ENCODE measurements around the gene WASL. TPM values are rescaled to one million over a fixed set of nuclear protein-coding genes. Genes with fewer than 3 reads are reported as not detected.
"Not testable (repeated sequence)": the region's sequence is repeated elsewhere in the genome, so short reads cannot be mapped to it uniquely, and the experiment has no call there.

Gene WASL
- total RNA-seq, 2 experiments from 2014 or later = 5.8 to 5.9 TPM

DNA sequence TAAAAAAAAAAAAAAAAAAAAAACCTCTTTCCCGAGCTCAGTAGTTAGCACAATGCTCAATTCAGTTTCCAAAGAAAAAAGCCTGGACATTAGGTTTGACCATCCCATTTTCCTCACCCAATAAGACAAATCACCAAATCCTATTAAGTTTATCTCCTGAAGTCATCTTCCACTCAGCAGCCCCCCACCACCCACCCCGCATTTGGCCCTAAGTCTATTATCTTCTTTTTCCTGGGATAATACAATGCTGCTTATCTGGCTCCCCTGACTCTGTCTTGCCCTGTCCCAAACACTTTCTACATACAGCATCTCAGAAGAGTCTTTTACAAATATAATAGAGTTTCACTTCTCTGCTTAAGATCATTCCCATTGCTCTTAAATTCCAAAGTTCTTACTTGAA lies 110.9 kb downstream of the WASL start:
- no peak overlapping the region for H3K27ac Mint-ChIP-seq
- DNase-seq (no peak), ATAC-seq (no peak)
- H3K4me1 Mint-ChIP-seq (ENCODE audit: low read depth) = no peaks in the 10 kb centered on the region
- H3K9me3 Mint-ChIP-seq = no peaks in the 10 kb centered on the region
- ChIA-PET CTCF (interaction anchor here (1.4 to 2.1 kb wide), 3 partner anchors 14 to 160 kb away, joined by 3 to 14 read pairs (median 9); no protein-coding TSS in a partner anchor), POLR2A (no interaction called here)
- no peaks in the 10 kb centered on the region for H3K36me3 Mint-ChIP-seq (ENCODE audit: low read depth)
- peaks cover 20% of the 10 kb centered on the region for H3K27me3 Mint-ChIP-seq
- TF ChIP-seq, protein P1, sequence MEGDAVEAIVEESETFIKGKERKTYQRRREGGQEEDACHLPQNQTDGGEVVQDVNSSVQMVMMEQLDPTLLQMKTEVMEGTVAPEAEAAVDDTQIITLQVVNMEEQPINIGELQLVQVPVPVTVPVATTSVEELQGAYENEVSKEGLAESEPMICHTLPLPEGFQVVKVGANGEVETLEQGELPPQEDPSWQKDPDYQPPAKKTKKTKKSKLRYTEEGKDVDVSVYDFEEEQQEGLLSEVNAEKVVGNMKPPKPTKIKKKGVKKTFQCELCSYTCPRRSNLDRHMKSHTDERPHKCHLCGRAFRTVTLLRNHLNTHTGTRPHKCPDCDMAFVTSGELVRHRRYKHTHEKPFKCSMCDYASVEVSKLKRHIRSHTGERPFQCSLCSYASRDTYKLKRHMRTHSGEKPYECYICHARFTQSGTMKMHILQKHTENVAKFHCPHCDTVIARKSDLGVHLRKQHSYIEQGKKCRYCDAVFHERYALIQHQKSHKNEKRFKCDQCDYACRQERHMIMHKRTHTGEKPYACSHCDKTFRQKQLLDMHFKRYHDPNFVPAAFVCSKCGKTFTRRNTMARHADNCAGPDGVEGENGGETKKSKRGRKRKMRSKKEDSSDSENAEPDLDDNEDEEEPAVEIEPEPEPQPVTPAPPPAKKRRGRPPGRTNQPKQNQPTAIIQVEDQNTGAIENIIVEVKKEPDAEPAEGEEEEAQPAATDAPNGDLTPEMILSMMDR (IDR thresholded peaks at IDR 0.05) = no peak
- intact Hi-C loops (cut with micrococcal nuclease) = no loop called here
- H3K4me3 Mint-ChIP-seq = no peak overlapping the region

DNA sequence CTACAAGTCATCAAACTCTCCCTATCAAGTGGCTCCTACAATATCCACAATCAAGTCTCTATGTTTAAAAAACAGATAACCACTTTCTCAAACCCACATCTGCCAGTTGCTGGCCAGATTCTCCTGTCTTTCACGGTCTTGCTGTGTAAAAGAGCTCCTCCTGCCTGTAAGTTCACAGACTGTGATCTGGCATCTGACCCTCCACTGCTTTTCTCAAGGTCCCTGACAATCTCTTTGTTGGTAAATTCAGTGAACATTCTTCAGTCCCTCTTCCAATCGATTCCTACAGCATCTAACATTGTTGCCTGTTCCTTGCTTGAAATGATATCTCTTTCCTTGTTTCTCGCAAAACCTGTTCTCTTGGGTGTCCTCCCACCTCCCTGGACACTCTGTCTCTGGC lies 111.6 kb downstream of the WASL start:
- H3K27ac Mint-ChIP-seq = no peak overlapping the region
- ATAC-seq = no peak
- intact Hi-C loops (cut with micrococcal nuclease) = no loop called here
- no peak overlapping the region for H3K4me3 Mint-ChIP-seq
- POLR2A ChIA-PET = no interaction called here
- CTCF ChIA-PET = interaction anchor here (1.3 to 2.1 kb wide), 4 partner anchors 13 to 161 kb away, joined by 3 to 14 read pairs (median 6); no protein-coding TSS in a partner anchor
- H3K9me3 Mint-ChIP-seq = no peaks in the 10 kb centered on the region
- TF ChIP-seq, protein P1 (IDR thresholded peaks at IDR 0.05) = no peak
- H3K4me1 Mint-ChIP-seq (ENCODE audit: low read depth) = no peaks in the 10 kb centered on the region
- no peak for DNase-seq
- H3K36me3 Mint-ChIP-seq (ENCODE audit: low read depth) = no peaks in the 10 kb centered on the region
- H3K27me3 Mint-ChIP-seq = peaks cover 21% of the 10 kb centered on the region

DNA sequence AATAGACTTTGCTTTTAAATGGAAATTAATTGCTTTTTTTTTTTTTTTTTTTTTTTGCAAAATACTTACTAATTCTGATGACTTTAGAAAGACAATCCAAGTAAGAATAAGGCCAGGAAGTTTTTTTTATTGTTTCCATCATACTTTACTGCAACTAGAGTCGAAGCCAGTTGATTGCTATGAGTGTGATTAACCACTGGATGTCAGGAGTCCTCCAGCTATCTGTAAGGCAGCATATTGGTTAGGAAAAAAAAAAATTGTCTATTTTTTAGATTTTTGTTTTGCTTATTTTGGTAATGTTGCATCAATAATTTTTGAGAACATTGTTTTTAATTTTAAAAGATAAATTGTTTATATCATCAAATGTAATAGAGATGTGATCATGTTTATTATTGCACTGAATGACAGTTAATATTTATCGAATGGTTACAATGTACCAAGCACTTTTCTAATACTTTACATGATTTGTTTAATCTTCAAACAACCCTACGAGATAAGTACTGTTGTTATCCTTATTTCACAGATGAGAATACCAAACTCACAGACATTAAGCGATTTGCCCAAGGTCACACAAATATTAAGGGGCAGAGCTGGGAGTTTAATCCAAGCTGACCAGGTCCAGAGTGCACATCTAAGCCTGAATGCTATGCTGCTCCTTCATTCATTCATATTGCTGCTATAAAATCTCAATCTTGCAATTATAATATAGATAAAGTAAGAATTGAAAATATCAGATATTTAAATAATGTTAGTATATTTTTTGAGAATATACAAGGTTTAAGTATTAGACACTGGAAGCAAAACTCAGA lies 113.0 kb downstream of the WASL start:
- TF ChIP-seq, protein P1 (IDR thresholded peaks at IDR 0.05) = peak; percentile 26
- Mint-ChIP-seq H3K9me3 (no peaks in the 10 kb centered on the region), H3K36me3 (ENCODE audit: low read depth) (no peaks in the 10 kb centered on the region), H3K27ac (no peak overlapping the region), H3K4me1 (ENCODE audit: low read depth) (no peaks in the 10 kb centered on the region), H3K27me3 (peaks cover 25% of the 10 kb centered on the region), H3K4me3 (no peak overlapping the region)
- DNase-seq (no peak), ATAC-seq (no peak)
- CTCF ChIA-PET = interaction anchor here (1.0 to 2.1 kb wide), 7 partner anchors 10 to 234 kb away, joined by 3 to 14 read pairs (median 4); no protein-coding TSS in a partner anchor
- POLR2A ChIA-PET = no interaction called here
- intact Hi-C loops (cut with micrococcal nuclease) = no loop called here

DNA sequence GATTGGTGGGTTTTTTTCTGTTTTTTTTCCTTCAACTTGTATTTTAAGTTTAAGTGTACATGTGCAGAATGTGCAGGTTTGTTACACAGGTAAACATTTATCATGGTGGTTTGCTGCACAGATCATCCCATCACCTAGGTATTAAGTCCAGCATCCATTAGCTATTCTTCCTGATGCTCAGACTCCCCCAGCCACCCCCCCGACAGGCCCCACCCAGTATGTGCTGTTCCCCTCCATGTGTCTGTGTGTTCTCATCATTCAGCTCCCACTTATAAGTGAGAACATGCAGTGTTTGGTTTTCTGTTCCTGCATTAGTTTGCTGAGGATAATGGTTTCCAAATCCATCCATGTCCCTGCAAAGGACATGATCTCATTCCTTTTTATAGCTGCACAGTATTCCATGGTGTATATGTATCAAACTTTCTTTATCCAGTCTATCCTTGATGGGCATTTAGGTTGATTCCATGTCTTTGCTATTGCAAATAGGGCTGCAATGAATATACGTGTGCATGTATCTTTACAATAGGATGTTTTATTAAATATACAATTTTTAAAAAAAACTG lies 114.7 kb downstream of the WASL start:
- CTCF ChIA-PET = interaction anchor here (1.7 kb wide), 1 partner anchor 9 kb away, joined by 3 read pairs; no protein-coding TSS in a partner anchor
- H3K4me1 Mint-ChIP-seq (ENCODE audit: low read depth); intact Hi-C loops (cut with micrococcal nuclease); H3K4me3 Mint-ChIP-seq; DNase-seq; H3K36me3 Mint-ChIP-seq (ENCODE audit: low read depth); H3K27ac Mint-ChIP-seq; POLR2A ChIA-PET; H3K9me3 Mint-ChIP-seq; ATAC-seq: not testable (repeated sequence)
- H3K27me3 Mint-ChIP-seq = peaks cover 27% of the 10 kb centered on the region

DNA sequence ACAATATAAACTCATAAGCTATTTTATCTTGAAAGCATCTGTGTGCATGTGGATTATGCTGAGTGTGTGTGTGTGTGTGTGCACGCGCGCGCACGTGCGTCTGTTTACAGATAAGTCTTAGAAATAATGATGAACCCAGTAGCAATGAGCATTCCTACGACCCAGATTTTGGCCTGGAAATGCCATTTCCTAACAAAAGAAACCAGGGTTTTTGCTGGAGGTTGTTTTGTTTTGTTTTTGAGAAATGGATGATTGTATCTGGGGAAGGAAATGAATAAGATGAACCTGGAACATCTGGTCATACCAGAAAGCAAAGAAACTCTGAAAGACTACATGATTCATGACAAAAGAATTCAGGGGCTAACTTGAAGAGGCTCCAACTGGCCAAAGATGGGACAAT lies 115.2 kb downstream of the WASL start:
- DNase-seq (no peak), ATAC-seq (no peak)
- CTCF ChIA-PET = interaction anchor here (1.7 kb wide), 1 partner anchor 8 kb away, joined by 3 read pairs; no protein-coding TSS in a partner anchor
- H3K4me1 Mint-ChIP-seq (ENCODE audit: low read depth) = no peaks in the 10 kb centered on the region
- TF ChIP-seq, protein P1 (IDR thresholded peaks at IDR 0.05) = no peak
- POLR2A ChIA-PET = no interaction called here
- intact Hi-C loops (cut with micrococcal nuclease) = no loop called here
- H3K27ac Mint-ChIP-seq = no peak overlapping the region
- peaks cover 28% of the 10 kb centered on the region for H3K27me3 Mint-ChIP-seq
- H3K36me3 Mint-ChIP-seq (ENCODE audit: low read depth) = no peaks in the 10 kb centered on the region
- no peak overlapping the region for H3K4me3 Mint-ChIP-seq
- H3K9me3 Mint-ChIP-seq = no peaks in the 10 kb centered on the region

Measured in activated CD8-positive, alpha-beta T cell treated with anti-CD3 and anti-CD28 coated beads for 36 hours (primary cell).